PFSK-1 (cell line): ENCODE measurements around the gene EDRF1.

Experiments
- POLR2AphosphoS5 ChIP-seq: IDR thresholded peaks from 2 replicates; pipeline ENCODE4 v1.6.1; 2012; ENCODE audit warnings: low read depth, mild to moderate bottlenecking, control low read depth, low read length, moderate library complexity
- SIN3A ChIP-seq: IDR thresholded peaks from 2 replicates; pipeline ENCODE4 v1.6.1; 2012; ENCODE audit warnings: mild to moderate bottlenecking, low read length, moderate library complexity, borderline replicate concordance; ENCODE audit not compliant: insufficient read depth
- TF ChIP-seq, protein P1 (sequence below), 2 experiments: IDR thresholded peaks; 2 replicates each; pipeline versions ENCODE4 v1.6.1 to v1.8.0; 2011 to 2012; ENCODE audit warnings: low read depth in 2 of 2, low read length in 2 of 2, control low read depth in 1 of 2, inconsistent platforms in 1 of 2, mild to moderate bottlenecking in 1 of 2, moderate library complexity in 1 of 2; ENCODE audit not compliant: insufficient read depth in 1 of 2

DNA sequence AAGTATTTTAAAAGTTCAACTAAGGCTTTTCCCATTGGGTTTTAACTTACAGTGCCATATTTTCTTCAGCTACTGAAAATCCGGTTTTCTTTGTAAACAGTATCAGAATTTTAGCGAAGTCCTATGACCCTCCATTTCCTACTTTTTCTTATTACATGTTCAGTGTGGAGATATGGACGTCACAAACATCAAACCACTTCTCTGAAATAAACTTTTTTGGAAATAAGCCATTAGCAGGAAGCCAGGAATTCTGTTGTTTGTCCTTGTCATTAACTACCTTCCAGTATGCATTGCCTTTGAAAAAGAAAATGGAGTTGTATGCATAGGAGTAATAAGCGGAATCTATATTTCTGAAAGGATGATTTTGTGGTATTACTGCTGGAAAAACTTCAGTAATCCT is 47.0 kb downstream of the EDRF1 start:
- TF ChIP-seq POLR2AphosphoS5: no peak
- TF ChIP-seq SIN3A: no peak
- TF ChIP-seq, protein P1, sequence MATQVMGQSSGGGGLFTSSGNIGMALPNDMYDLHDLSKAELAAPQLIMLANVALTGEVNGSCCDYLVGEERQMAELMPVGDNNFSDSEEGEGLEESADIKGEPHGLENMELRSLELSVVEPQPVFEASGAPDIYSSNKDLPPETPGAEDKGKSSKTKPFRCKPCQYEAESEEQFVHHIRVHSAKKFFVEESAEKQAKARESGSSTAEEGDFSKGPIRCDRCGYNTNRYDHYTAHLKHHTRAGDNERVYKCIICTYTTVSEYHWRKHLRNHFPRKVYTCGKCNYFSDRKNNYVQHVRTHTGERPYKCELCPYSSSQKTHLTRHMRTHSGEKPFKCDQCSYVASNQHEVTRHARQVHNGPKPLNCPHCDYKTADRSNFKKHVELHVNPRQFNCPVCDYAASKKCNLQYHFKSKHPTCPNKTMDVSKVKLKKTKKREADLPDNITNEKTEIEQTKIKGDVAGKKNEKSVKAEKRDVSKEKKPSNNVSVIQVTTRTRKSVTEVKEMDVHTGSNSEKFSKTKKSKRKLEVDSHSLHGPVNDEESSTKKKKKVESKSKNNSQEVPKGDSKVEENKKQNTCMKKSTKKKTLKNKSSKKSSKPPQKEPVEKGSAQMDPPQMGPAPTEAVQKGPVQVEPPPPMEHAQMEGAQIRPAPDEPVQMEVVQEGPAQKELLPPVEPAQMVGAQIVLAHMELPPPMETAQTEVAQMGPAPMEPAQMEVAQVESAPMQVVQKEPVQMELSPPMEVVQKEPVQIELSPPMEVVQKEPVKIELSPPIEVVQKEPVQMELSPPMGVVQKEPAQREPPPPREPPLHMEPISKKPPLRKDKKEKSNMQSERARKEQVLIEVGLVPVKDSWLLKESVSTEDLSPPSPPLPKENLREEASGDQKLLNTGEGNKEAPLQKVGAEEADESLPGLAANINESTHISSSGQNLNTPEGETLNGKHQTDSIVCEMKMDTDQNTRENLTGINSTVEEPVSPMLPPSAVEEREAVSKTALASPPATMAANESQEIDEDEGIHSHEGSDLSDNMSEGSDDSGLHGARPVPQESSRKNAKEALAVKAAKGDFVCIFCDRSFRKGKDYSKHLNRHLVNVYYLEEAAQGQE (IDR thresholded peaks at IDR 0.05; ENCODE audit: insufficient read depth in 1 of 2, low read depth in 2 of 2, low read length in 2 of 2): no peak
